Hepatic stellate cell (primary cell): Measurements from ENCODE around the gene ERF.

ENCODE experiments used
- DNase-seq: peaks from one replicate; pipeline ENCODE4 v3.0.0; 2011; ENCODE audit warnings: low spot score

ERF gene

GRCh38 chr19:42287017-42287826, 32.3 kb upstream of the ERF start:
- DNase-seq = no peak

GRCh38 chr19:42286349-42287016, 31.6 kb upstream of the ERF start:
- DNase-seq = peak; percentile 77

DNA sequence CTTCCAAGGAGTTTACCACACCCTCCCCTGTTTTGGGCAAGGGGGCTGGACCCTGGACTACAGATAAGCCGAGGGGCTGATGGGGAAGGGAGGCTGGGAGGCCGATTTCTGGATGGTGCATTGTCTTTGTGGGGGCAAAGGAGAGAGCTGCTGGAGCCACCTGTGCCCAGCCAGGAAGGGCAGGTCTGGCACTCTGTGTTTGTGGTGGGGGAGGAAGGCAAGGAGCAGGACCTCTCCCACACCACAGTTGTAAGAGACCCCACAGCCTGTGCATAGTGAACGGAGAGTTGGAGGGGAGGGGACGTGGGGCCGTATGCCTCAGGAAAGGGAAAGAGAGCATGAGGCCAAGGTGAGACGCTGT, 31.0 kb upstream of the ERF start:
- no peak for DNase-seq

- DNase-seq = no peak
These were observed 30.6 kb upstream of the ERF start for GRCh38 chr19:42285541-42285941.

GRCh38 chr19:42284591-42285341, 29.8 kb upstream of the ERF start:
- no peak for DNase-seq

- peak; percentile 92 for DNase-seq
These were observed 29.2 kb upstream of the ERF start for GRCh38 chr19:42284066-42284501.

- peak; percentile 98 for DNase-seq
These were observed 28.5 kb upstream of the ERF start for GRCh38 chr19:42283188-42284065.

- no peak for DNase-seq
These were observed 27.9 kb upstream of the ERF start for GRCh38 chr19:42282819-42283187.

DNA sequence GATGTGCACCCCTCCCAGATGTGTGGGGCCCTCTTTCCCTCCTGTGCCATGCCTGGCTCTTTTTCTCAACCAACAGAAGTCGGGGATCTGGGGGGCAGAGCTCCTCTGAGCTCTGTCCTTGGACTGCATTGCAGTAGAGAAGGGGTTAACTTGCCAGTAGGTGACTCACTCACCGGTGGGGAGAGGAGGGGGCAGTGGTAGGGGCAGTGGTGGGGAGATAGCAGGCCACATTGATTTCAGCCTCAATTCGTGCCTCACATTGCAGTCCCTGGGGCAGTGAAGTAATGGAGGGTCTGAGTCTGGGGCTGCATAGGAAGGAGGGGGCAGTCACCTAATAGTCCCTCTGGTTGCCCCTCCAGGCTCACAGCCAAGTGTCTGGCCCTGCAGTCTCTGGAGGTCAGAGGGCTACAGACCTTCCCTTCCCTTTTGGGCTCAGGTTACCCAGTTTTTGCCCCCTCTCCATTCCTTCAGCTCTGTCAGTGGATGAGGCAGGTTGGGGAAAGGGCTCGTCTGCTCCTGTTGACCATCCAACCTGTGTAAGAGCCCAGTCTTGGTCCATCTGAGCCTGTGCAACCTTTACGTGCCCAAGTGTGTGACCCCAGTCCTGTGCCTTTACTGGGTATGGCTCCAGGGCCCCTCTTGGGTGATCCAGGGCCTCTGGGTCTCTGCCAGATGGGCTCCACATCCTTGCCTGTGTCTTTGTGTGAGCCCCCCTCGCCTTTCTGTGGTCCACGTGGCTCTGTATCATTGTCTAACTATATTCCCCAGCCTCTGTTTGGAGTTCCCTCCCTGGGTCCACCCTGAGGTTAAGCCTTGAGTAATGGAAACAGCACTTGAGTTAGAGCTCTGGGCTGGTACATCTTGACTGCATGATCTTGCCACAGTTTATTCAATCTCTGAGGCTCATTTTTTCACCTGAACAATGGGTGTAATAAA, 27.2 kb upstream of the ERF start:
- no peak for DNase-seq

- no peak for DNase-seq
These were observed 26.4 kb upstream of the ERF start for GRCh38 chr19:42281146-42281826.

DNA sequence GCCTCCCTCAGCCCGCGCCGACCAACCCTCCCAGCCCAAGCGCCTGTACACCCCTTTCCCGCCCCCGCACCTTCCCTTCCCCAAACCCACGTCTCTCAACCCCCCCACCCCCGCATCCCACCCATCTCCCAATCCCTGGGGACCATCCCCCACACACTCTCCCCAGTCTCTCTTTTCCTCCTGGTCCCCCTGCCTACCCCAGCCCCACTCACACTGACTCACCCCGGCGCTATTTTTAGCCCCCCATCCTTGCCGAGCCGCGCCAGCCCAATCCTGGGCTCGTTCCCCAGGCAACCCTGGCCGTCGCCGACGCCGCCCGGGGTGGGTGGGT, 25.9 kb upstream of the ERF start:
- DNase-seq = peak; percentile 87

DNA sequence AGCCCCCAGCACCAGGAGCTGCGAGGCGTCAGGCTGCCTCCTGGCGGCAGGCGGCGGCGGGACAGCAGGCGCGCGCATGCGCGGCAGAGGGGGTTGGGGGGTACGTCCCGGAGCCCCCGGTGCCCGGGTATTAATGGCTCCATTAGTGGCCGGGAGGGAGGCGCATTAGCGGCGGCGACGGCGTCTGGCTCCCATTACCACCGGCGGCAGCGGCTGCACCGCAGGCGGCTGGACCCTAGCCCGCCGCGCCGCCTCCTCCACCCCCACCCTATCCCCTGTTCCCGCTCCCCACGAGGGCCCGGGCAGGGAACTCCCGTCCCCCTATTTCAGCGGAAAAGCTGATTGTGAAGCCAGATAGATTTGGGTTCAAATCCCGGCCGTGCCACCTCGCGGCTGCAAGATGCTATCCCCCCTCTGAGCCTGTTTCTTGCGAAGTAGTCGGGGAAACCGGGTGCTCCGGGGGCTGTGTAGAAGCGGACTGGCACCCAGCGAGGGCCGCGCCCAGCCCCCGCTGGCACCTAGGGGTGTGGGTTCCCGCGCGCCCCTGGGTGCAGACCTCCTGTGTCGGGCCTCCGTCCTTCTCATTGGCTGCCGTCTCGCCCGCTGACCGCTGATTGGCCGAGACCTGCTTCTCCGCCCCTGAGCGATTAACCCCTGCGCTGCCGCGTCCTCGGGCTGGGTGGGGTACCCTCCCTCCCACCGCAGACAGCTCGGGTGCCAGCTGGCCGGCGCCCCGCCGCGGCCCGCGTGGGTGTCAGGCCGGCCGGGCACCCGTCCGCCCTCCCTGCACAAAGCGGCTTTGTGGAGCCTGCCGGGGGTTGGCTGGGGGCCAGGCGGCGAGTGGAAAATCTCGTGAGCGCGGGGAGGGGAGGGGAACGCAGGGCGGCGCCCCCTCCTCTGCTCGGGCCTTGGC, 25.2 kb upstream of the ERF start:
- peak; percentile 99 for DNase-seq

DNA sequence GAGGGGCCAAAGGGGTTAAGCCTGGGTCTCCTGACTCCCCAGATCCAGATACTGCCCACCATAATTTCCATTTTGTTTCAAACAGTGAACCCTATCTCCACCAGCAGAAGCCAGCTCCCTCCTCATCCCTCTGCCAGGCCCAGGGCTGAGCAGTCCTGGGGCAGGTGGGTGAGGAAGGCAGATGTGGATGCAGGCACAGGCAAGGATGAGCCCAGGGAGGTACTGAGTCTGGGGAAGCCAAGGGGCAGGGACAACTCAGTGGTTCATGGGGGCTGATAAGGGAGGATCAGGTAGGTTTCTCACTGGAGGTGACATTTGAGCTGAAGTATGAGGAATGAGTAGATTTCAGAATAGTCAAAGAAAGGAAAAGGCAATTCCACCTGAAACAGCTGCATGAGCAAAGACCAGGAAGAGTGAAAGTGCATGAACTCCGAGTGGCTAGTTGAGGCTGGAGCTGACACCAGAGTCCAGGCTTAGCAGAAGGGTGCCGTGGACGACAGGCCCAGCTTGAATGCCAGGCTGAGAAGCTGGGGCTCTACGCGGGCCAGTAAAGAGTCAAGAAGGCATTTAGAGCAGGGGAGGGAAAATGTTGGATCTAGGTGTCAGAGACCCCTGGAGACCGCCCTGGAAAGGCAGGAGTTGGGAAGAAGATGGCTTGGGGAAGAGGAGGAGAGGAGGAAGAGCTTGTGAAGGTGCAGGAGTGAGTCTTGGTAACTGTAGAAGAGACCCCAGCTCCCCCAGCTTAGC, 24.4 kb upstream of the ERF start:
- no peak for DNase-seq

DNA sequence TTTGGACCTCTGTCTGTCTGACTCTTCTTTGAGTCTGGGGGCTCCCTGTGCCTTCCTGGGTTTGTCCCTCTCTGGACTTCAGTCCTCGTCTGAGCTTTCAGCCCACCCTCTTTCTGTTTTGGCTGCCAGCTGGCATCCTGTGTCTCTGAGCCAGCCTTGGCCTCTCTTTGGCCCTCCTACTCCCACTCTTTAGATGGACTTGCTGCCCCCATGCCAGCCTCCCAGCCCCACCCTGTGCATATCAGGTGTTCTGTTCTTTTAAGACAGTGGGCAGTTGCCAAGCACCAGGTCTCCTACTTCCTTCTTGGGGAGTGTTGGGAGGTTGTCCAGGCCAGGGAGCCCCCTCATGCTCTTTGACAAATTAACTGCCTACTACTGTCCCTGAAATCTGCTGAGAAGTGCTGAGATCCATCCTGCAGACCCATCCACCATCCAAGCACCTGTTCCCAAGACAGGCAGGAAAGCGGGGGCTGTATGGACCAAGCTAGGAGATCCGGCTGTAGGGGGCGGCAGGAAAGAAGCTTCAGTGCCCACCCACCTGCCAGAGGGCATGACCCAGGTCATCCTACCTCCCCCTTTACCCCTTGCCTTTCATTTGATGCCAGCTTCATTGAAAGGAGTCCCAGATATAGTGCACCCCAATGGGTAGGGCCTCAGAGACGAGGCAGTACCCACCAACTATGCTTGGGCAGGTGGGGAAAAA, 23.7 kb upstream of the ERF start:
- DNase-seq = no peak

DNA sequence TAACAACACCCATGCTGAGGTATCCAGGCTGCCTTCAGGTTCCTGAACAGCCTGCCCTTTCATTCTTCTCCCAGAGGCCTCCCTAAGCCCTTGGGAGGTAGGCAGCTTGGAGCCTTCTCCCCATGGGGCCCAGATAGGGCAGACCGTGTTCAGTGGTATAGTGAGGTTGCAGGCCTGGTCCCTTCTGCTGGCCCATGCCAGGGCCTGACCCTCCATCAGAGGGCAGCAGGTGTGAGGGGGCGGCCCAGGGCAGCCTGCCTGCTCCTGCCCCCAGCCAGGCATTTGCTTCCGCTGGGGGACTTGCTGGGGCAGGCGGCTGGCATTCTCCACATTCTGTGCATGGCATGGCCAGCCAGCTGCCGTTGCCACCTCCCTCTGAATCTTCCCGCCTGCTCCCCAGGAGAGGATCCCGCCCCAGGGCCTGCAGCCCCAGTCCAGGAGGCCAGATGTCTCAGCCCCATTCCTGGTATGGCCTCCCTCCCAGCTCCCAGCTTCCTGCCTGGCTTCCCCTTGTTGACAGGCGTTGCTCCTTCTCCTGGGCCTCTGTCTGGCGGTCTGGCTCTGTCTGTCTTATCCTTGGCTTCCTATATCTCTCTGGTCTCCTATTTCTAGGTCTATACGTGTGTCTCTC, 23.0 kb upstream of the ERF start:
- DNase-seq = no peak

DNA sequence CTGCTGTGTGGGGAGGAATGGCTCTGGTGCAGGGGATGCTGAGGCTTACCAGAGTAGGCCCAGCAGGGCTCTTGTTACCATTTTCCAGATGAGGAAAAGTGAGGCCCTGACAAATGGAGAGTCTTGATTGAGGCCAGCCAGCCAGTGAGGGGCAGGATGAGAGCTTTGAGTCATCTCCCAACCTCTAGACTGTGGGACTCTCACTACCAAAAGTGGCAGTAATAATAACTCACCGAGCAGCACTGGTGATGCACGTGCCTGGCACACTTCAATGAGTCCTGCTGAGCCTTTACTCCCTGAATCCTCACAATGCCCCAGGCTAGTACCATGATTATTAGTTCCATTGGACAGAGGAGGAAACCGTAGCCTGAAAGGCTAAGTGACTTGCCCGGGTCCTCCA, 21.9 kb upstream of the ERF start:
- no peak for DNase-seq

GRCh38 chr19:42276284-42276683, 21.4 kb upstream of the ERF start:
- DNase-seq = no peak

DNA sequence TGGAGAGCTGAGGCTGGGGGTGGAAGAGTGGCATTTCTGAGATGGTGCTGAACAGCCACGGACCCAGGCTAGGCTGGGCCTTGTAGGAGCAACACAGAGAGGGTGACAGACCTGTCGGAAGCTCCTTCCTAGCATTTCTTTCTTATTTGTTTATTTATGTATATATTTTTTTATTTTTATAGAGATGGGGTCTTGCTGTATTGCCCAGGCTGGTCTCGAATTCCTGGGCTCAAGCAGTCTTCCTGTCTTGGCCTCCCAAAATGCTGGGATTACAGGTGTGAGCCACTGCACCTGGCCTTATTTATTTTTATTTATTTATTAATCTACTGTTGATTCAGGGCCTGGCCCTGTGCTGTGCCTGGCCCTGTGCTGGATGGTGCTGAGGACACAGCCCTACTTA, 20.6 kb upstream of the ERF start:
- DNase-seq = no peak
